Left cardiac atrium (tissue), 4 donors: Measurements from ENCODE around the gene FUT6. TPM values are rescaled to one million over a fixed set of nuclear protein-coding genes. Genes with fewer than 3 reads are reported as not detected.
A peak's percentile ranks its signal among the peaks of the same experiment; 100 is the strongest.
"Not testable (repeated sequence)": the region's sequence is repeated elsewhere in the genome, so short reads cannot be mapped to it uniquely, and the experiment has no call there.

Experiments
- ATAC-seq, 2 donors: fragments of 200-7000 bp; cut with Tn5 transposase; one replicate each; pipeline ENCODE4 v1.9.1; 2020; ENCODE audit warnings: mild to moderate bottlenecking in 2 of 2, moderate library complexity in 2 of 2
- DNase-seq: peaks from one replicate; pipeline ENCODE4 v3.0.0-alpha.2; 2020
- intact Hi-C, 2 donors: fragments of 100-400 bp; cut with DNase I; formaldehyde crosslinking; loops; one replicate each; pipeline versions ENCODE4 v1.14.1 to v1.15.1; 2022 to 2023
- total RNA-seq, 2 donors: library from RNA; stranded (reverse); fragmentation: NEBNext Ultra II Directional; extraction: Animal tissue kit (Norgen Biotek cat#: 25700); gene quantifications; one replicate each; pipeline ENCODE4 v1.2.1, GENCODE V29; 2021
- donor health status: DM: no; HTN: yes; CAD: no.
- donor health status: DM: no; HTN: yes; CAD: no; lungs with severe emphysema.
- donor health status: DM: yes; HTN: yes; CAD: no.
- donor health status: Dilated cardiomyopathy.

Gene FUT6
- total RNA-seq, 2 donors from 2014 or later, result not detected

GRCh38 chr19:5864013-5864720 lies 24.7 kb upstream of the FUT6 start:
- no peak for ATAC-seq
- intact Hi-C loops, result no loop called here
- no peak for DNase-seq

- no peak for ATAC-seq
- intact Hi-C loops, result no loop called here
- DNase-seq, result no peak
These were observed 23.6 kb upstream of the FUT6 start for GRCh38 chr19:5863030-5863665.

DNA sequence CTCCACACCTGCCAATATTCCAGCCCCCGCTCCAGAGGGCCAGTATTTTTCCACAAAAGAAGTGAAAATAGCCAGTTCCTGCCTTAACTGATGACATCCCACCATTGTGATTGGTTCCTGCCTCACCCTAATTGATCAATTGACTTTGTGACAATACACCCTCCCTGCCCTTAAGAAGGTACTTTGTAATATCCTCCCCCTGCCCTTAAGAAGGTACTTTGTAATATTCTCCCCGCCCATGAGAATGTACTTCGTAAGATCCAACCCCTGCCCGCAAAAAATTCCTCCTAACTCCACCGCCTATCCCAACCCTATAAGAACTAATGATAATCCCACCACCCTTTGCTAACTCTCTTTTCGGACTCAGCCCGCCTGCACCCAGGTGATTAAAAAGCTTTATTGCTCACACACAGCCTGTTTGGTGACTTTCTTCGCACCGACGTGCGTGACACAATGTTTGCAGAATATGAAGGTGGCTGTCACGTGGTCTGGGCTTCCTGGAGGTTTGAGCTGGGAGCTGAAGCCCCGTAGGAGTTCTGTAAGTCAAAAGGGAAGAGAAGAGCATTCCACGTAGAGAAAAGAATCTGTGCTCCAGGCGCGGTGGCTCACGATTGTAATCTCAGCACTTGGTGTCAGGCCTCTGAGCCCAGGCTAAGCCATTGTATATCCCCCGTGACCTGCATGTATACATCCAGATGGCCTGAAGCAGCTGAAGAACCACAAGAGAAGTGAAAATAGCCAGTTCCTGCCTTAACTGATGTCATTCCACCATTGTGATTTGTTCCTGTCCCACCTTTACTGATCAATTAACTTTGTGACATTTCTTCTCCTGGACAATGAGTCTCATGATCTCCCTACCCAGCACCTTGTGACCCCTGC lies 17.9 kb upstream of the FUT6 start:
- intact Hi-C loops, result no loop called here
- DNase-seq, result no peak
- ATAC-seq, result no peak

GRCh38 chr19:5855151-5855550 lies 15.6 kb upstream of the FUT6 start:
- DNase-seq, ATAC-seq, intact Hi-C loops: not testable (repeated sequence)

- DNase-seq, ATAC-seq, intact Hi-C loops: not testable (repeated sequence)
These were observed 14.6 kb upstream of the FUT6 start for GRCh38 chr19:5854121-5854520.

- ATAC-seq (no peak), DNase-seq (no peak)
- intact Hi-C loops, result no loop called here
These were observed 11.8 kb upstream of the FUT6 start, which contains the start of gene FUT3 for GRCh38 chr19:5851302-5851701. Gene FUT3 (minus strand): TSS chr19:5851449.

- DNase-seq (peak; percentile 52), ATAC-seq (peak; percentile 38 to 59)
- intact Hi-C loops, result no loop called here
These were observed 11.3 kb upstream of the FUT6 start for GRCh38 chr19:5850743-5851293.

GRCh38 chr19:5850189-5850588 lies 10.7 kb upstream of the FUT6 start:
- no peak for DNase-seq
- intact Hi-C loops, result no loop called here
- ATAC-seq, result no peak

DNA sequence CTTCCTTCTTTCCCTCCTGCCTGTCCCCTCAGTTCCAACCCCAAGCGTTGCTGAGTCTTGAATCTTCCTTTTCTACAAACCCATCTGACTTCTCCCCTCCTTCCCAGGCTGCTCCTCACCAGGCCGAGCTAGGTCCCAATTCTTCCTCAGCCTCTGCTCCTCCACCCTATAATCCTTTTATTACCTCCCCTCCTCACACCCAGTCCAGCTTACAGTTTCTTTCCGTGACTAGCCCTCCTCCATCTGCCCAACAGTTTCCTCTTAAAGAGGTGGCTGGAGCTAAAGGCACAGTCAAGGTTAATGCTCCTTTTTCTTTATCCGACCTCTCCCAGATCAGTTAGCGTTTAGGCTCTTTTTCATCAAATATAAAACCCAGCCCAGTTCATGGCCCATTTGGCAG lies 9.1 kb upstream of the FUT6 start:
- ATAC-seq, intact Hi-C loops, DNase-seq: not testable (repeated sequence)

GRCh38 chr19:5847846-5848245 lies 8.3 kb upstream of the FUT6 start:
- ATAC-seq, intact Hi-C loops, DNase-seq: not testable (repeated sequence)

GRCh38 chr19:5844456-5845433 lies 5.2 kb upstream of the FUT6 start:
- ATAC-seq, result no peak
- no peak for DNase-seq
- intact Hi-C loops, result no loop called here

DNA sequence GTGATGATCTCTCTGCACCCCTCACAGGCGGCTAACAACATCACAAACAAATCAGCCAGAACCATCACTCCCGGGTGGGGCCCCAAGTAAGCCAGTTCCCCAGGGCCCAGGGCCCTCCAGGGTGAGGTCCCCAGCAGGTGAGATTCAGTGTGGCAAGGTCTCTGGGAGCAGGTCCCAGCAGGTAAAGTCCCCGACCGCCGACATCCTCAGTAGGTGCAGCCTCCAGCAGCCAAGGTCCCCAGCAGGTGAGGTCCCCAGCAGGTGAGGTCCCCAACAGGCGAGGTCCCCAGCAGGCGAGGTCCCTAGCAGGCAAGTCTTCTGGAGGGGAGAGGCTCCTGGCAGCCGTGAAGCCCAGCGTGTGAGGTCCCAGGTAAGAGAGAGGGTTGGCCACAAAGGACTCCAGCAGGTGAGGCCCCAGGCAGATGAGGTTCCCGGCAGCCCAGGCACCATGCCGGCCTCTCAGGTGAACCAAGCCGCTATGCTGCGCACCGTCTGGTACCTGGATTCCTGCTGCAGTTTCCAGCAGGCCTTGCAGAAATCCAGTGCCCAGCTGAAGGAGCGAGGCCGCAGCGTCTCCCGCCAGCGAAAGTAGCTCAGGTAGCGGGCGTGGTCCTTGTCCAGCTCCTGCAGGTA lies 3.9 kb upstream of the FUT6 start:
- ATAC-seq (no peak), DNase-seq (no peak)
- intact Hi-C loops, result no loop called here

DNA sequence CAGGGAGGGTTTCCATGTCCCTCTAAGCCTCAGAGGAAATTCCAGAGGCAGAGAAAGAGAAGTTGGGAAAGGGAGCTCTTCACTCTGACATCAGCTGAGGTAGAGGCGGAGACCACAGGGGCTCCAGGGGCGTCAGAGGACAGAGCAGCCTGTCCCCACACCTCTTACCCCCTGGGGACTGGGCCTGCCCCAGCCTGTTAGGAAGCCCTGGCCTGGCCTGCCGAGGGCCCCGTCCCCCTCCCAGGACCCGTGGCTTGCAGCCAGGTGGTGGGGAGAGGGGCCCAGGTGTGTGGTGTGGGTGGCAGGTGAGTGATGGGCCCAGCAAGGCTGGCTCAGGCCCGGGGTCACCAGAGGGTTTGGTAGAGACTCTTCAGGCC lies 2.2 kb upstream of the FUT6 start:
- ATAC-seq, DNase-seq, intact Hi-C loops: not testable (repeated sequence)

- intact Hi-C loops, result no loop called here
- ATAC-seq (no peak), DNase-seq (no peak)
These were observed 993 bp downstream of the FUT6 start for GRCh38 chr19:5838353-5839064.

DNA sequence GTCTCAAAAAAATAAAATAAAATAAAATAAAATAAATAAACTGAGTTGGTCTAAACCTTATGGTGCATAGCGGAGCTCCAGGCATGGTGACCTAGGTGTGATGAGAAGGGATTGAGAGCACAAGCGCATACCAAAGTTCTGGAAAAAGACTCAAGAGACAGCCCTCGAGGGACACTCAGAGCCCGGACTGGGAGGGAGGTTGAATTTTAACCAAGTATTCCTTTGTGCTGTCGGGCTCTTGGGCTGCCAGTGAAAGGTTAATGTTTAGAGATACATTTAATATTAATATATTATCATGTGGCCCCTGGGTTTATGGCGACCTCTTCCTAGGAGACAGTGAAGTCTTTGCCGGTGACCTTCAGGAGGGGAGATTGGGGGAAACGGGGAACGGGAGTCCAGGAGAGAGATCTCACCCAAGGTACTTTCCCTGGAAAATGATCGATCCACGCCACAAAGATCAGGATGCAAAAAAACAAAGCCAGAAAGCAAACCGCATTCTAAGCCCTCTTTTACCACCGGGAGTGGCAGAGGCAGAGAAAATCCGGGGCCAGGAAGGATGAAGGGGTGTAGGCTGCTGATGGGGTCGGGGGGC lies 1.6 kb downstream of the FUT6 start:
- DNase-seq, result no peak
- no peak for ATAC-seq
- intact Hi-C loops, result no loop called here

- ATAC-seq (no peak), DNase-seq (no peak)
- intact Hi-C loops, result no loop called here
These were observed 6.8 kb downstream of the FUT6 start for GRCh38 chr19:5832527-5833216.
